SU-DHL-6 (cell line): Measurements from ENCODE around the gene EYA2.

Experiments
- H2AFZ ChIP-seq: fragments of 200-600 bp; sonication (generic); 2 replicates; pipeline ENCODE4 v1.6.1; 2014; ENCODE audit warnings: low read depth, mild to moderate bottlenecking, moderate library complexity, mixed read lengths, antibody characterized with exemption, low read length; ENCODE audit not compliant: severe bottlenecking
- H3F3A ChIP-seq: fragments of 200-600 bp; shearing (Covaris generic); 2 replicates; pipeline ENCODE4 v1.6.0; 2016; ENCODE audit warnings: antibody characterized with exemption, mild to moderate bottlenecking; ENCODE audit not compliant: insufficient read depth
- H3K27ac ChIP-seq: fragments of 200-600 bp; sonication (generic); 2 replicates; pipeline ENCODE4 v1.5.1; 2016; ENCODE audit warnings: low read depth, mild to moderate bottlenecking, low read length, moderate library complexity, mixed read lengths
- H3K27me3 ChIP-seq: fragments of 200-600 bp; sonication (generic), shearing (Covaris generic); 2 replicates; pipeline ENCODE4 v1.6.0; 2014; ENCODE audit warnings: mild to moderate bottlenecking, low read length
- H3K36me3 ChIP-seq: fragments of 200-600 bp; sonication (generic); 2 replicates; pipeline ENCODE4 v1.6.1; 2014; ENCODE audit warnings: mild to moderate bottlenecking, low read length, mixed read lengths
- H3K4me2 ChIP-seq: fragments of 300-600, 200-600 bp; shearing (Covaris generic), sonication (generic); 2 replicates; pipeline ENCODE4 v1.6.0; 2014; ENCODE audit warnings: low read length, low read depth, mild to moderate bottlenecking; ENCODE audit not compliant: poor library complexity, severe bottlenecking
- H3K4me3 ChIP-seq: fragments of 200-600 bp; sonication (generic); 2 replicates; pipeline ENCODE4 v1.5.1; 2014; ENCODE audit warnings: antibody characterized with exemption, low read length, mild to moderate bottlenecking, mixed read lengths; ENCODE audit not compliant: insufficient read depth, poor library complexity, severe bottlenecking
- H3K79me2 ChIP-seq: fragments of 200-600 bp; sonication (generic); 2 replicates; pipeline ENCODE4 v1.6.1; 2014; ENCODE audit warnings: mild to moderate bottlenecking, low read length, moderate library complexity; ENCODE audit not compliant: insufficient read depth
- H3K9ac ChIP-seq: fragments of 200-600 bp; sonication (generic); 2 replicates; pipeline ENCODE4 v1.7.0; 2014; ENCODE audit warnings: mild to moderate bottlenecking, low read length
- H3K9me2 ChIP-seq: fragments of 200-600 bp; sonication (generic); replicated peaks from 2 replicates; pipeline ENCODE4 v1.6.1; 2014; ENCODE audit warnings: low read length; ENCODE audit not compliant: insufficient read depth
- H3K9me3 ChIP-seq: fragments of 200-600 bp; sonication (generic); 2 replicates; pipeline ENCODE4 v1.6.1; 2014; ENCODE audit warnings: low read length, mixed read lengths; ENCODE audit not compliant: insufficient read depth
- H4K20me1 ChIP-seq: fragments of 200-600 bp; sonication (generic); 2 replicates; pipeline ENCODE4 v1.6.1; 2014; ENCODE audit warnings: low read depth, mild to moderate bottlenecking, antibody characterized with exemption, low read length, moderate library complexity, mixed read lengths
- CTCF ChIP-seq: fragments of 200-600 bp; sonication (generic); IDR thresholded peaks from one replicate; pipeline ENCODE4 v1.5.1; 2017; ENCODE audit warnings: antibody characterized with exemption, mild to moderate bottlenecking, low read length, moderate library complexity; ENCODE audit not compliant: insufficient read depth, poor library complexity, severe bottlenecking
- EZH2phosphoT487 ChIP-seq: fragments of 200-600 bp; sonication (generic), shearing (Covaris generic); conservative IDR thresholded peaks from 2 replicates; pipeline ENCODE4 v1.6.1; 2018; ENCODE audit warnings: mild to moderate bottlenecking, antibody characterized with exemption, low read length, moderate library complexity, mixed read lengths

The EYA2 gene

GRCh38 chr20:47044938-47045337 lies 150.3 kb downstream of the EYA2 start:
- H3K27me3 ChIP-seq, result no peaks in the 10 kb centered on the region; the same call in 1 of the 2 replicates
- H3K36me3 ChIP-seq, result no peaks in the 10 kb centered on the region
- no peak overlapping the region for H3K4me3 ChIP-seq
- no peak overlapping the region for H3K9ac ChIP-seq
- no peak overlapping the region for H3K4me2 ChIP-seq
- no peaks in the 10 kb centered on the region for H3F3A ChIP-seq
- H3K9me2 ChIP-seq, result no peaks in the 10 kb centered on the region
- H3K27ac ChIP-seq, result no peak overlapping the region
- no peaks in the 10 kb centered on the region for H4K20me1 ChIP-seq
- TF ChIP-seq EZH2phosphoT487, result no peak
- TF ChIP-seq CTCF, result no peak
- no peak overlapping the region for H2AFZ ChIP-seq
- H3K79me2 ChIP-seq, result no peaks in the 10 kb centered on the region
- H3K9me3 ChIP-seq, result no peaks in the 10 kb centered on the region

GRCh38 chr20:47048054-47048453 lies 153.4 kb downstream of the EYA2 start:
- Histone ChIP-seq H3K36me3 (no peaks in the 10 kb centered on the region), H3K4me3 (no peak overlapping the region), H3F3A (no peaks in the 10 kb centered on the region), H3K4me2 (no peak overlapping the region), H3K9me2 (no peaks in the 10 kb centered on the region), H3K79me2 (no peaks in the 10 kb centered on the region), H3K27me3 (no peaks in the 10 kb centered on the region), H3K9me3 (no peaks in the 10 kb centered on the region), H2AFZ (no peak overlapping the region), H3K9ac (no peak overlapping the region), H4K20me1 (no peaks in the 10 kb centered on the region), H3K27ac (no peak overlapping the region)
- no peak for TF ChIP-seq EZH2phosphoT487
- TF ChIP-seq CTCF, result no peak

- Histone ChIP-seq H3K27ac (no peak overlapping the region), H3K9me2 (no peaks in the 10 kb centered on the region), H3K9me3 (no peaks in the 10 kb centered on the region), H4K20me1 (no peaks in the 10 kb centered on the region), H3K4me2 (no peak overlapping the region), H3K27me3 (no peaks in the 10 kb centered on the region), H3K4me3 (no peak overlapping the region), H2AFZ (no peak overlapping the region), H3F3A (no peaks in the 10 kb centered on the region), H3K79me2 (no peaks in the 10 kb centered on the region), H3K9ac (no peak overlapping the region), H3K36me3 (no peaks in the 10 kb centered on the region)
- TF ChIP-seq CTCF, result no peak
- TF ChIP-seq EZH2phosphoT487, result no peak
Measured at GRCh38 chr20:47049771-47050170, 155.1 kb downstream of the EYA2 start.

- H3F3A ChIP-seq, result no peaks in the 10 kb centered on the region
- H3K9me3 ChIP-seq, result no peaks in the 10 kb centered on the region
- no peaks in the 10 kb centered on the region for H4K20me1 ChIP-seq
- H3K9me2 ChIP-seq, result no peaks in the 10 kb centered on the region
- no peak overlapping the region for H3K4me2 ChIP-seq
- H3K36me3 ChIP-seq, result no peaks in the 10 kb centered on the region
- no peak overlapping the region for H3K9ac ChIP-seq
- no peaks in the 10 kb centered on the region for H3K27me3 ChIP-seq
- no peak overlapping the region for H3K27ac ChIP-seq
- H3K79me2 ChIP-seq, result no peaks in the 10 kb centered on the region
- no peak overlapping the region for H3K4me3 ChIP-seq
- H2AFZ ChIP-seq, result no peak overlapping the region
- TF ChIP-seq CTCF (no peak), EZH2phosphoT487 (no peak)
Measured at GRCh38 chr20:47050996-47051395, 156.4 kb downstream of the EYA2 start.
